Measurements from ENCODE around the gene PRKN.

Gene PRKN

GRCh38 chr6:162005372-162005771, 722.2 kb downstream of the PRKN start:
- H3K27ac ChIP-seq, result no peak overlapping the region
- no peak for TF ChIP-seq ZFX (IDR thresholded peaks at IDR 0.05; ENCODE audit: borderline replicate concordance)
- TF ChIP-seq CTCF (IDR thresholded peaks at IDR 0.05), result no peak

GRCh38 chr6:161996783-161997182, 730.8 kb downstream of the PRKN start:
- no peak overlapping the region for H3K27ac ChIP-seq
- TF ChIP-seq ZFX (IDR thresholded peaks at IDR 0.05; ENCODE audit: borderline replicate concordance) (no peak), CTCF (IDR thresholded peaks at IDR 0.05) (no peak)

- no peak for TF ChIP-seq ZFX (IDR thresholded peaks at IDR 0.05; ENCODE audit: borderline replicate concordance)
- TF ChIP-seq CTCF (IDR thresholded peaks at IDR 0.05), result no peak
- no peak overlapping the region for H3K27ac ChIP-seq
Measured at GRCh38 chr6:161985876-161986423, 741.6 kb downstream of the PRKN start.

GRCh38 chr6:161984713-161985112, 742.9 kb downstream of the PRKN start:
- H3K27ac ChIP-seq, result no peak overlapping the region
- TF ChIP-seq CTCF (IDR thresholded peaks at IDR 0.05) (no peak), ZFX (IDR thresholded peaks at IDR 0.05; ENCODE audit: borderline replicate concordance) (no peak)

- TF ChIP-seq ZFX (IDR thresholded peaks at IDR 0.05; ENCODE audit: borderline replicate concordance), result no peak
- TF ChIP-seq CTCF (IDR thresholded peaks at IDR 0.05), result no peak
- no peak overlapping the region for H3K27ac ChIP-seq
Measured at GRCh38 chr6:161976553-161976952, 751.0 kb downstream of the PRKN start.

GRCh38 chr6:161973064-161973463, 754.5 kb downstream of the PRKN start:
- no peak overlapping the region for H3K27ac ChIP-seq
- no peak for TF ChIP-seq ZFX (IDR thresholded peaks at IDR 0.05; ENCODE audit: borderline replicate concordance)
- TF ChIP-seq CTCF (IDR thresholded peaks at IDR 0.05), result no peak

- TF ChIP-seq ZFX (IDR thresholded peaks at IDR 0.05; ENCODE audit: borderline replicate concordance) (no peak), CTCF (IDR thresholded peaks at IDR 0.05) (no peak)
- no peak overlapping the region for H3K27ac ChIP-seq
Measured at GRCh38 chr6:161971043-161971442, 756.5 kb downstream of the PRKN start.

All from 22Rv1 (cell line).